K562 (cell line): ENCODE data around the gene RSPH10B. TPM values are rescaled to one million over a fixed set of nuclear protein-coding genes. Genes with fewer than 3 reads are reported as not detected.

Experiments used
- ARID2 ChIP-seq: fragments of 450-650 bp; IDR thresholded peaks from 2 replicates; pipeline ENCODE4 v1.6.1; 2017; ENCODE audit warnings: antibody characterized with exemption, mild to moderate bottlenecking
- ARID3B ChIP-seq: fragments of 250-450 bp; sonication (Bioruptor Pico); IDR thresholded peaks from 2 replicates; pipeline ENCODE4 v1.4.0; 2020; ENCODE audit warnings: borderline replicate concordance
- CEBPG ChIP-seq, 3 experiments: fragments of 200-800 bp in 1 of 3; sonication (Bioruptor generic) in 1 of 3; sonication (generic) in 1 of 3; formaldehyde crosslinking in 1 of 3; IDR thresholded peaks in 2 of 3; conservative IDR thresholded peaks in 1 of 3; 2 replicates each; pipeline versions ENCODE4 v1.6.1 to v1.8.0; 2016 to 2022; ENCODE audit warnings: missing compliant biosample characterization in 2 of 3, missing genetic modification characterization in 2 of 3, mild to moderate bottlenecking in 1 of 3, missing genetic modification reagents in 1 of 3
- ELF4 ChIP-seq: fragments of 450-650 bp; formaldehyde crosslinking; IDR thresholded peaks from 2 replicates; pipeline ENCODE4 v1.4.0; 2022; ENCODE audit warnings: missing genetic modification characterization
- FOXJ2 ChIP-seq: fragments of 200-800 bp; sonication (Bioruptor generic); IDR thresholded peaks from 2 replicates; pipeline ENCODE4 v1.6.1; 2016; ENCODE audit warnings: missing genetic modification characterization, missing compliant biosample characterization
- HNRNPH1 ChIP-seq: fragments of 200-400 bp; formaldehyde crosslinking; optimal IDR thresholded peaks from 2 replicates; pipeline ENCODE3; 2017; ENCODE audit warnings: low read depth, mild to moderate bottlenecking, low read length, moderate library complexity
- IFI16 ChIP-seq: fragments of 250-450 bp; sonication (Bioruptor Pico); IDR thresholded peaks from 2 replicates; pipeline ENCODE4 v2.1.2; 2022; ENCODE audit warnings: mild to moderate bottlenecking, inconsistent platforms
- IRF9 ChIP-seq: fragments of 450-650 bp; IDR thresholded peaks from 2 replicates; pipeline ENCODE4 v1.6.1; 2016; ENCODE audit warnings: missing biosample characterization, missing genetic modification characterization
- MTF1 ChIP-seq: fragments of 250-450 bp; sonication (Bioruptor Pico); IDR thresholded peaks from 2 replicates; pipeline ENCODE4 v1.9.0; 2021; ENCODE audit warnings: moderate library complexity, mild to moderate bottlenecking, inconsistent platforms, borderline replicate concordance
- MXI1 ChIP-seq: IDR thresholded peaks from 2 replicates; pipeline ENCODE4 v1.6.1; 2011; ENCODE audit warnings: low read depth, mild to moderate bottlenecking, improper control_type of control experiment, low read length
- PCBP1 ChIP-seq: fragments of 200-400 bp; formaldehyde crosslinking; IDR thresholded peaks from 2 replicates; pipeline ENCODE4 v1.6.1; 2018; ENCODE audit warnings: mild to moderate bottlenecking, low read depth, low read length; ENCODE audit not compliant: poor library complexity, severe bottlenecking
- RAD21 ChIP-seq, 2 experiments: fragments of 250-450 bp in 1 of 2; fragments of 450-650 bp in 1 of 2; sonication (Bioruptor Pico) in 1 of 2; formaldehyde crosslinking in 1 of 2; IDR thresholded peaks in 1 of 2; conservative IDR thresholded peaks in 1 of 2; 2 replicates each; pipeline versions ENCODE4 v1.4.0 to v1.8.0; 2020 to 2022; ENCODE audit warnings: mild to moderate bottlenecking in 2 of 2, moderate library complexity in 1 of 2
- RCOR1 ChIP-seq, 2 experiments: IDR thresholded peaks; 2 replicates each; pipeline ENCODE4 v1.6.1; 2012; ENCODE audit warnings: low read depth in 2 of 2, low read length in 2 of 2, borderline replicate concordance in 1 of 2, improper control_type of control experiment in 1 of 2
- SAFB ChIP-seq: fragments of 200-400 bp; formaldehyde crosslinking; IDR thresholded peaks from 2 replicates; pipeline ENCODE4 v1.6.1; 2017; ENCODE audit warnings: low read depth, low read length, borderline replicate concordance
- TARDBP ChIP-seq: fragments of 450-650 bp; IDR thresholded peaks from 2 replicates; pipeline ENCODE4 v1.6.1; 2016
- ZMIZ1 ChIP-seq, 2 experiments: fragments of 150-350 bp in 1 of 2; IDR thresholded peaks; 2 replicates each; pipeline ENCODE4 v1.6.1; 2012 to 2016; ENCODE audit warnings: low read depth in 2 of 2, low read length in 2 of 2, mild to moderate bottlenecking in 1 of 2, moderate library complexity in 1 of 2
- ZNF274 ChIP-seq: IDR thresholded peaks from 2 replicates; pipeline ENCODE4 v1.6.1; 2011; ENCODE audit warnings: low read depth, mild to moderate bottlenecking, low read length, moderate library complexity, borderline replicate concordance
- ZNF76 ChIP-seq: fragments of 250-450 bp; sonication (Bioruptor Pico); IDR thresholded peaks from 2 replicates; pipeline ENCODE4 v1.4.0; 2020; ENCODE audit warnings: mild to moderate bottlenecking, moderate library complexity, borderline replicate concordance
- polyA plus RNA-seq, 8 experiments: library from polyadenylated mRNA; depleted of rRNA in 4 of 8; stranded (reverse) in 5 of 8; unstranded in 3 of 8; fragments of >200 nt; fragmentation: Nextera tagmentation in 2 of 8; fragmentation: Illumina TruSeq in 1 of 8; extraction: Ambion mirVana in 2 of 8; extraction: Trizol in 1 of 8; gene quantifications; 2 replicates each; pipeline versions ENCODE4 v1.2.1 to v1.2.3, GENCODE V29; 2011 to 2014; ENCODE audit warnings: inconsistent platforms in 1 of 8, missing spikeins in 1 of 8
- total RNA-seq, 7 experiments: library from RNA; depleted of rRNA in 6 of 7; stranded (reverse); fragments of >200 nt in 6 of 7; fragmentation: Illumina TruSeq in 2 of 7; extraction: Trizol in 2 of 7; gene quantifications; 2 replicates each; pipeline versions ENCODE4 v1.2.1 to v1.2.3, GENCODE V29; 2011 to 2021; ENCODE audit warnings: low replicate concordance in 1 of 7
- TF ChIP-seq, protein P1 (sequence below): fragments of 450-650 bp; formaldehyde crosslinking; IDR thresholded peaks from 2 replicates; pipeline ENCODE4 v1.4.0; 2022; ENCODE audit warnings: mild to moderate bottlenecking, moderate library complexity

RSPH10B gene
- total and polyA plus RNA-seq, 9 of the 15 experiments (the other 6 are each of a cell fraction or from before 2014, with no cell fraction given), result 0.01 to 0.09 TPM; not detected in 7

DNA sequence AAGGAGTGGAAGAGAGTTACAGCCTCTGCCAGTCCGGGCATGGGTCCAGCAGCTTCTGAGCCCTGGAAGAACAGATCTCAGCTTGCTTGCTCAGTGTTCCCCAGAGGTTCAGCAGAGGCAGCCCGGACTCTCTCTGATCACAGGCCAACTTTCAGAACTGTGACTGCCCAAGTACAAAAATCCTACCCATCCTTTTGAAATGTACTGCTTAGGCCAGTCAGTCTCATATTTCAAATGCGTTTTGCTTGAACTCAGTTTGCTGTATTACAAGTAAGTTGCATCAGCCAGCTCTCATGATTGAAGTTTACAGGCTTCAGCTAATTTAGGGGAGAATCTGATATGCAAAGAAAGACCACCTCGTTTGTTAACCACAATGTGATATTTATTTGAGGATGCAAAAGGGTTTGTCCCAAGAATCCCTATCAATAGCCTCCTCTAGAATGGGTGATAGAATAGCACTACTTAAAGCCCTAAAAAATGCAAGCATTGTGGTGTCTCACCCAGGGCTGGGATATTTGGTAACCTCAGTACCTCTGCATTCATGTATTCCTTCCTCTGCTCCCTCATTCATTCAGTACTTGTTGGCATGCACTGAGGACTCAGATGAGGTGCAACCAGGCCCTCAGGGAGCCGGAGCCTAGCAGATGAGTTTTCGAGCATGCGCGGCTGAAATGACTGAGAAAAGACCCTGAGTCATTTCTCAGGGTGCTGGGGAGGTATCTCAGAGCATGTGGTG lies 45.6 kb upstream of the RSPH10B start (continued):
- TF ChIP-seq, protein P1, sequence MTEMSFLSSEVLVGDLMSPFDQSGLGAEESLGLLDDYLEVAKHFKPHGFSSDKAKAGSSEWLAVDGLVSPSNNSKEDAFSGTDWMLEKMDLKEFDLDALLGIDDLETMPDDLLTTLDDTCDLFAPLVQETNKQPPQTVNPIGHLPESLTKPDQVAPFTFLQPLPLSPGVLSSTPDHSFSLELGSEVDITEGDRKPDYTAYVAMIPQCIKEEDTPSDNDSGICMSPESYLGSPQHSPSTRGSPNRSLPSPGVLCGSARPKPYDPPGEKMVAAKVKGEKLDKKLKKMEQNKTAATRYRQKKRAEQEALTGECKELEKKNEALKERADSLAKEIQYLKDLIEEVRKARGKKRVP, result peak; percentile 98
- TF ChIP-seq ARID2, result no peak
- TF ChIP-seq ZNF76 (CRISPR knock-in tag), result no peak
- 0 out of 2 replicates have a peak, but pooled peaks have one; percentile 22 for TF ChIP-seq TARDBP
- no peak for TF ChIP-seq MXI1
- no peak for TF ChIP-seq ARID3B (CRISPR knock-in tag)
- TF ChIP-seq RCOR1 (IDR thresholded peaks at IDR 0.05; ENCODE audit: borderline replicate concordance in 1 of 2, low read depth in 2 of 2, low read length in 2 of 2), result peak in 1 of 2 experiments; percentile 11; a peak in 1 of 4 replicates
- 0 out of 2 replicates have a peak, but pooled peaks have one; percentile 47 for TF ChIP-seq MTF1
- no peak for TF ChIP-seq PCBP1
- TF ChIP-seq IFI16, result peak; percentile 69; the same call in 1 of the 2 replicates
- no peak for TF ChIP-seq HNRNPH1
- no peak for TF ChIP-seq ZNF274
- TF ChIP-seq ELF4 (CRISPR knock-in tag), result no peak
- no peak for TF ChIP-seq SAFB
- TF ChIP-seq ZMIZ1 (IDR thresholded peaks at IDR 0.05; ENCODE audit: low read depth in 2 of 2, low read length in 2 of 2), result no peak
- TF ChIP-seq RAD21 (CRISPR knock-in tag; conservative IDR thresholded peaks at IDR 0.05 in 1 of 2, IDR thresholded peaks at IDR 0.05 in 1 of 2), result 0 out of 4 replicates have a peak, but pooled peaks of 1 of the 2 experiments have one; percentile 9
- TF ChIP-seq IRF9 (tag), result peak; percentile 68
- peak; percentile 70; the same call in 1 of the 2 replicates for TF ChIP-seq FOXJ2 (tag)
- peak; percentile 98 for TF ChIP-seq CEBPG (CRISPR knock-in tag; IDR thresholded peaks at IDR 0.05)
- TF ChIP-seq CEBPG (tag; conservative IDR thresholded peaks at IDR 0.05 in 1 of 2, IDR thresholded peaks at IDR 0.05 in 1 of 2), result peak; percentile 88 to 99
